Measurements from ENCODE around the gene KAT2A.
A peak's percentile ranks its signal among the peaks of the same experiment; 100 is the strongest.

KAT2A gene

DNA sequence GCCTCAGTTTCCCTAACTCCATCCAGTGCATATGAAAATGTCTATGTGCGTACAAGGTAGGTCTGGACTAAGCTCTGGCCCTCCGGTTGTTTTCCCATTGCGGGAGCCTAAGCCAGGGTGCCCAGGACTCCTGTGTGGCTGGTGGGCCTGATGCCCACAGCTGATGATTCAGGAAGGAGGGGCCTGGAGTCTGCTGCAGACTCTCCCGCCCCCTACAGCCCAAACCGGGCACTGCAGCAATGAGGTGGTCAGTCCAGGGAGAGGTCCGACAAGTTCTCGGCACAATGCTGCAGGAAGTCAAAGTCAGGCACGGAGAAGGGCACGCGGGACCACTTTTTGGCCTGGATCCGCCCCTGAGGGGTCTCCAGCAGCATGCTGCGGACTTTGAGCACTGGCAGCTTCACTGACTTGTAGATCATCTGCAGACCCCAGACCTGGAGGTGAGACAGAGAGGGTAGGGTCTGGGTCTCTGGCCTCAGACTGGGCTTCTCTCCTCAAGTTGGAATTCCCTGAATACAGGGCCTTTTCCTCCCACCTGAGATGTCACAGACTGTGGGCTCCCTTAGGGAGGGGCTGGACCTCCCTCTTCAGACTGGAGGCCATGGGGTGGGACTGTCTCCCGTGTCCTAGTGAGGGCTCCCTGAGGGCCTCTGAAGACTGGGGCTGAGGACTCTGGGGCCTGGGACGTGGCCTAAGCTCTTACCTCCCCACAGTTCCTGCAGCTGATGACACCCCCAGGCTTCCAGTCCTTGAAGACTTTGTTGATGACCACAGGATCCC, 19.5 kb downstream of the KAT2A start:
- Mint-ChIP-seq H3K27me3 (no peaks in the 10 kb centered on the region), H3K9me3 (no peaks in the 10 kb centered on the region), H3K36me3 (no peaks in the 10 kb centered on the region), H3K4me1 (peaks cover 14% of the 10 kb centered on the region), H3K27ac (no peak overlapping the region), H3K4me3 (no peak overlapping the region)
- DNase-seq (ENCODE audit: low spot score in 2 of 2) (peak; percentile 50 to 61), ATAC-seq (ENCODE audit: low read depth) (peak; percentile 40)

DNA sequence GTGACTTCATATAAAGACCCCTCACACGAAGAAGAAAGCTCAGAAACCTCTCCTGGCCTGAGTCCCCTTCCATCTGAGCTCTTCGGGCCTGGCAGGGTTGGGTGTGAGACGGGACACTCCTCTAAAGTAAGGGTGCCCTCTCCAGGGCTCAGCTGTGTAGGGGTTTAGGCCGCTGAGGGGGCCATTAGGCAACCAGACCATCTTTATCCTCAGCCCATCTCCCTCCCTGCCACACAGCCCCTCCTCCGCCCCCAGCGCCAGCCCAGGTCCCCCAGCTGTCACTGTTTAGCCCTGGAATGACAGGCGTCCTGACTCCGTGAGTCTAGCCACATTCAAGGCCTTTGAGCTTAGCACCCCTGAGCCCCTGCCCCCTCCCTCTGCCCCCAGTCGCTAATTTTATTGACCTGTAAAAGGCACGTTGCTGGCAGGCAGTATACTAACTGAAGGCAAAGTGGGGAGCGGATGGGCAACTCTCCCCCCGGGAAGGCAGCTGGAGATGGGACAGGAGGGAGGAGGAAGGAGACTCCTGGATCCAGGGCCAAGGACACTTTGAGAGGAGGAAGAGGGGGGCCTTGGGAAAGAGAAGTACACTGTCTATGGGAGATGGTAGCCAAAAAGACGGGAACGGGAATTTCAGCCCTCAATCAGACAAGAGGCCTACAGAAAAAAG, 22.3 kb downstream of the KAT2A start:
- Mint-ChIP-seq H3K27me3 (peaks cover 4% of the 10 kb centered on the region), H3K36me3 (no peaks in the 10 kb centered on the region), H3K4me3 (no peak overlapping the region), H3K27ac (peak overlapping the region; percentile 50), H3K4me1 (peaks cover 10% of the 10 kb centered on the region), H3K9me3 (no peaks in the 10 kb centered on the region)
- no peak for DNase-seq (ENCODE audit: low spot score in 2 of 2)
- peak; percentile 28 for ATAC-seq (ENCODE audit: low read depth)

DNA sequence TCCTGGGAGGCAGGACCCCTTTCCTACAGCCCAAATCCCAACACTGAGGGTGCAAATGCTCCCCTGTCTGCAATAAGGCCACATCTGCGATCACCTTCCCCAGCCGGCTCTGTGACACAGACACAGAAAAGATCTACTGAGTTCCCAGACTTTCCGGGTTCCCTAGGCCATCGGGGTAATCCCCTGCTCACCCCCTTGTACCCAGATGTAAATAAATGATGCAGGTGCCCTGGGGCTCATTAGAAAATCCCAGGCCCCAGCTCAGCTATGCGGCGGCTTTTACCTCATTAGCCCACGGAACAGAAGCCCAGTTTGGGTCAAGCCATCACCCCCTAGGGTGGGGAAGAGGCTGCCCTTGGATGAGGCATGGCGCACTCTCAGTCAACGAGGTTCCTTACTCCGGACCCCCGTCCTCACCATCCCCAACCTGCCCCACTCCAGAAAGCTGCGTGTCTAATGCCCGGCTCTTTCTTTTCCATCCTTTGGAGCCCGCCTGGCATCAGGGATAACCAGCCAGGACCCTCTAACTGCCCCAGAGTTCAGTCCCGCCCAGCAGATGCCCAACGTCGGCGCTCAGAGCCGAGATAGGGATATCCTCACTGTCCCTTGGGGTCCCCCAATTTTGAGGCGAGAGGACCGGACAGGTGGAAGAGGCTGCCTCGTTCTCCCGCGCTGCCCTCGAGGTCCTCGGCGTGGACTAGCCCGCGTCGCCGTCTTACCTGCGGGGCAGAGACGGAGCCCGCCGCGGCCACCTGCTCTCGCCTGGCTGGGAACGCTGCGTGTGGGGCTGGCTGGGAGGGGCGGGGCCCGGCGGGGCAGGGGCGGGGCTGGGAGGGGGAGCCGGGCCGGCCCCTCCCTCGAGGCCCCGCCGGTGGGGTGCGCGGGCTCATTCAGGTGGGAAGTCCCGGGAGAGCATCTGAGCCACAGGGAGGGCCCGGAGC, 23.2 kb downstream of the KAT2A start, which contains the start of gene ZNF385C:
Gene ZNF385C, minus strand, starts transcription at position 783 of the 941 bp plus-strand sequence. CDS start 35,417 bp downstream, outside the sequence.
- Mint-ChIP-seq H3K27ac (peak within 1 kb of the TSS; percentile 84), H3K4me1 (peaks cover 10% of the 10 kb centered on the region), H3K4me3 (peak within 1 kb of the TSS; percentile 80), H3K9me3 (no peaks in the 10 kb centered on the region), H3K27me3 (peaks cover 4% of the 10 kb centered on the region), H3K36me3 (no peaks in the 10 kb centered on the region)
- ATAC-seq (ENCODE audit: low read depth) (peak; percentile 79), DNase-seq (ENCODE audit: low spot score in 2 of 2) (peak in 1 of 2 donors; percentile 47)

DNA sequence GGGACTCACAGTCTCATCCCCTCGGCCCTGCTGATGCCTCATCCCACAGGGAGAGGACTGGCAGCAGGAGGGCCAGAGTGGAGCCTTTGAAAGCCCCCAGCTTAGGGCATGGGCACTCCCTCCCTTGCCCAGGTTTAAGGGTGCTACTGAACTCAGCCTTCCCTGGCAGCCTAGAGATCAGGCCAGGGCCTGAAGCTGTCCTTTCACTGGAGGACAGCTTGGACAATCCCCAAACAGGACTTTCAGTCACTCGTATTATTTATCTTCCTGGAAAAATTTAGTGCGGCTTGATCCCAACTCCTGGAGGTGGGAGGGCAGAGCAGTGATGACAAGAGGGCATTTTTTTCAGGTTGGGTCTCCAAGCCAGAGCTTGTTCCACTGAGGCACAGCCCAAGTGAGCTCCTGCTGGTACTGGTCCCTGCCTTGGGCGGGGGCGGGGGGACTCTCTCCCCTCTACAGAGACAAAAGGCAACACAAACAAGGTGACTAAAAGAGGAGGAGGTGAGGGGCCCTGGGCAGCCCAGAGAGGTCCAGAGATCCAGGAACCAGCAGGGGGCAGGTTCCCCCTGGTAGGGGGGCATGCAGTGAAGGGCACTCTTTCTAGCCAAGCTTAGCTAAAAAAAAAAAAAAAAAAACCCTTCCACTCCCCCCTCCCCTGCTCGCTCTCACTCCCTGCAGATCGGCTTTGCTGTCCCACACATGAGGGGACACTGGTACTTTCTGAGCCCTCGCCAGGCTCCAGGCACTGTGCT, 24.6 kb downstream of the KAT2A start:
- peaks cover 9% of the 10 kb centered on the region for H3K4me1 Mint-ChIP-seq
- no peak overlapping the region for H3K4me3 Mint-ChIP-seq
- H3K36me3 Mint-ChIP-seq, result no peaks in the 10 kb centered on the region
- H3K27me3 Mint-ChIP-seq, result peaks cover 4% of the 10 kb centered on the region
- no peaks in the 10 kb centered on the region for H3K9me3 Mint-ChIP-seq
- no peak for ATAC-seq (ENCODE audit: low read depth)
- DNase-seq (ENCODE audit: low spot score in 2 of 2), result no peak
- no peak overlapping the region for H3K27ac Mint-ChIP-seq

DNA sequence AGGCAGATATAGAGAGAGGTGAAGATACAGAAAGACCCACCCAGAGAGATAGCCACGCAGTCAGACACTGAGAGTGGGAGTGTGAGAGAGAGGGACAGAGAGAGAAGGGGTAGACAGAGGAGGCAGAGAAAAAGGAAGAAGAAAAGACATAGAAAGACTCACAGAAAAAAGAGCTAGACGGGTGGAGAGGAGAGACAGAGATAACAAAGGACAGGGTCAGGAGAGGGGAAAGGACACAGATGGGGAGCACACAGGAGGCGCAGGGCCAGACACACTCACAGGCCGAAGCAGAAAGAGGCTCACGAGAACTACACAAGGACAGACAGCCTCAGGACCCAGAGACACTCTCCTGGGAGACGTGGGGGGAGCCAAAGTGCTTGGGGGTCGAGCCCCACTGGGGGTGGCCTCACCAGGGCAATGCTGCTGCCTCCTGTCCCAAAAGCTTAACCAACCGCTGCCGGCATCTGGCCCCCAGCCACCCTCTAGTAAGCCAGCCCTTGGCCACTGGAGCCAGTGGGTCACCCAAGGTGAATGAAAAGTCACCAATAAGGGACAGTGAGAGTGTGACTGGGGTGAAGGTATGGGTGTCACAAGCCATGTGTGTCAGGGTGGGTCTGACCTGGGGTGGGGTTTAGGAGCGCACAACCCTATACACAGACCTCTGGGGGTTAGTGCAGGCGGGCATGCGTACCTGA, 26.6 kb downstream of the KAT2A start:
- Mint-ChIP-seq H3K4me3 (no peak overlapping the region), H3K9me3 (no peaks in the 10 kb centered on the region), H3K27me3 (peaks cover 6% of the 10 kb centered on the region), H3K27ac (no peak overlapping the region), H3K36me3 (no peaks in the 10 kb centered on the region), H3K4me1 (peaks cover 7% of the 10 kb centered on the region)
- DNase-seq (ENCODE audit: low spot score in 2 of 2), result no peak
- no peak for ATAC-seq (ENCODE audit: low read depth)

DNA sequence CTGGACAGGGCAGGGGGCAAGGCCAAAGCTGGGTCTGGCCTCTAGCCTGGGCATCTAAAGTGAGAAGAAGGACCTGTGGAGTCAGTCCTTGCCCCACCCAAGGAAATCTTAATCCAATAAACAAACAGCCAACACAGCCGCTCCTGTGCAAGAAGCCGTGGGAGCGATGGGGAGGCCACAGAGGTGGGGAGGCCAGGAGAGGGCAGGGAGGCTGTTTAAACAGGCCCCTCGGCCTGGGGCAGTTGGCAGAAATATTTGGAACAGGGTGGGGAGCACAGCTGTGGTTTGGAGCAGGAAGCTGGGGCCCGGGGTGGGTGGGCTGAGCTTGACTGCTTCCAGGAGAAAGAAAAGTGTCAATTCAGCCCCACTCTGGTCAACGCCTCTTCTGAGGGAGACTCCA, 28.2 kb downstream of the KAT2A start:
- ATAC-seq (ENCODE audit: low read depth) (no peak), DNase-seq (ENCODE audit: low spot score in 2 of 2) (no peak)
- Mint-ChIP-seq H3K4me3 (no peak overlapping the region), H3K9me3 (no peaks in the 10 kb centered on the region), H3K27ac (no peak overlapping the region), H3K36me3 (no peaks in the 10 kb centered on the region), H3K4me1 (peaks cover 5% of the 10 kb centered on the region), H3K27me3 (peaks cover 9% of the 10 kb centered on the region)

DNA sequence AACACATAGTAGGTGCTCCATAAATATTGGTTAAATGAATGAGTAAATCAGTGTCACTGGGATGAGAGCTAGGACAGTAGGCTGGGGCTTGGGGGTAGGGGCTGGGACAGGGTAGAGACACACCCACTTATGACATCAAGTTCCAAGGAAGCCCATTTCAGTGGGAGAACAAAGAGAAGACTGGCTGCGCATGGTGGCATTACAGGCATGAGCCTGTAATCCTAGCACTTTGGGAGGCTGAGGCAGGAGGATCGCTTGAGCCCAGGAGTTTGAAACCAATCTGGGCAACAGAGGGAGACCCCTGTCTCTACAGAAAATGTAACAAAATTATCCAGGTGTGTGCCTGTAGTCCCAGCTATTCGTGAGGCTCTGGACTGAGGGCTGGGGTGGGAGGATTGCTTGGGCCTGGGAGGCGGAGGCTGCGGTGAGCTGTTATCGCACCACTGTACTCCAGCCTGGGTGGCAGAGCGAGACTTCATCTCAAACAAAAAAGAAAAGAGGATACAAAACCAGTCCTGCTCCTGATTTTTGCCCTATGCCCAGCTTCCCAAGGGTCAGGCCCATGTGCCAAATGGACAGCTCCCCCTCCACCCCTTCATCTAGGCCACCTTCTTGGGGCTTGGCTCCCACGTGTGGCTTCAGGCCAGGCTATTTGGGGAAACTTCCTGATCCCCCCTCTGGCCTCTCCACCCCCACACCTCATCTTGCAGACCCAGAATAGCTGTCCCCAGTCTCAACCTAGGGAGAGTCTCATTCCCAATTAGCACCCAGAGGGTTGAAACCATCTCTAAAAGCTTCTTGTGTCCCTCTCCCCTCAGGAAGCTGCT, 30.0 kb downstream of the KAT2A start:
- H3K4me1 Mint-ChIP-seq, result no peaks in the 10 kb centered on the region
- no peak overlapping the region for H3K27ac Mint-ChIP-seq
- H3K4me3 Mint-ChIP-seq, result no peak overlapping the region
- ATAC-seq (ENCODE audit: low read depth), result no peak
- no peaks in the 10 kb centered on the region for H3K9me3 Mint-ChIP-seq
- no peaks in the 10 kb centered on the region for H3K36me3 Mint-ChIP-seq
- H3K27me3 Mint-ChIP-seq, result peaks cover 9% of the 10 kb centered on the region
- no peak for DNase-seq (ENCODE audit: low spot score in 2 of 2)

DNA sequence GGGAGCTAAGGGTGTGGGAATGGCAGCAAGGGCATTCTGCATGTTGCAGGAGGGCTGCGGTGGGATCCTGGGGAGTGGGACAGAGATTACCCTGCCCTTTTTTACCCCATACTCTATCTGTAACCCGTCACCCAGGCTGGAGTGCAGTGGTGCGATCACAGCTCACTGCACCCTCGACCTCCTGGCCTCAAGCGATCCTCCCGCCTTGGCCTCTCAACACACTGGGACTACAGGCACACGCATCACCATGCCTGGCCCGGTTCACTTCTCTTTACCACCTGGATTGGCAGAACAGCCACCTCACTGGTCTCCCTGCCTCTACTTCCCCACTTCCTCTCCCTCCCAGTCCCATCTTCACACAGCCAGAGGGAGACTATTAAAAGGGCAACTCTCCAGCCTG, 32.4 kb downstream of the KAT2A start:
- H3K27me3 Mint-ChIP-seq, result peaks cover 5% of the 10 kb centered on the region
- H3K36me3 Mint-ChIP-seq, result no peaks in the 10 kb centered on the region
- no peaks in the 10 kb centered on the region for H3K4me1 Mint-ChIP-seq
- ATAC-seq (ENCODE audit: low read depth), result no peak
- no peak overlapping the region for H3K4me3 Mint-ChIP-seq
- DNase-seq (ENCODE audit: low spot score in 2 of 2), result no peak
- H3K9me3 Mint-ChIP-seq, result no peaks in the 10 kb centered on the region
- H3K27ac Mint-ChIP-seq, result no peak overlapping the region

DNA sequence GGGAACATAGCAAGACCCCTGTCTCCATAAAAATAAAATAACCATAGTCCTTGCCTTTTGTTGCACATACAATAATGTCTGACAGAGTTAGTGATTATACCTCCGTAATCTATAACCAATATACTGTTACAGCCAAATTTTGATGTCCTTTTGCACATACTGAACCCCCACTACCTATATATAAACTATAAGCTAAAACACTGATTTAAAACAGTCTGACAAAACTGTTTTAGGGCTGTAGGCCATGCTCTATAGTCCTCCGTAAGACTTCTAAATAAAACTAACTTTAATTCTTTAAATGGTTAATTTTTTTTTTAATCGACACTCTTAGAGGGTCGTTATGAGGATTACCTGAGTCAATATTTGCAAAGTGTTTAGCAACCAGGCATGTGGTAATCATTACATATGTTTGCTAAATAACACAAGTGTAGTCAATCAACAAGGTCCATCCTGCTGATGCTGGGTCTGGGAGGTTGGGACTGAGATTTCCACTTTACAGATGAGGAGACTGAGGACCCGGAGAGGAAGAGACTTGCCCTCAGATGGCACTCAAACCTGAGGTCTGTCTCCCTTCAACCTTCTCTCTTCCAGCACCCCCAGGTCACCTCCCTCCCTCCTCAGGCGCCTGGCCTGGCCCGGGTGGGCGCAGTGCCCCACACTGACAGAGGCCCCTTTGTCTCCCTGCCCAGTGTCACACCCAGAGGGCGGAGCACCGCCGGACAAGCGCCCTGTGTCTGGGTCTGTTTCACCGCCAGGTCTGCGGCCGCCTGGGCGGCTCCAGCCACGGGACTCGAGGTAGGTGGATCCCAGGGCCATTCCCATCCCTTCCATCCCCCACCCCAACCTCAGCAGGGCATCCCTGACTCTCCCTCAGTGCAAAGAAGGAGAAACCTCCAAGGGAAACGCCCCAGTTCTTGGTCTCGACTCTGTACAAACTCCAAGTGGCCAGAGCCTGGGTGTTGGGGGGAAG, 33.1 kb downstream of the KAT2A start:
- Mint-ChIP-seq H3K27me3 (peaks cover 5% of the 10 kb centered on the region), H3K27ac (no peak overlapping the region), H3K9me3 (no peaks in the 10 kb centered on the region), H3K36me3 (no peaks in the 10 kb centered on the region), H3K4me3 (no peak overlapping the region), H3K4me1 (no peaks in the 10 kb centered on the region)
- DNase-seq (ENCODE audit: low spot score in 2 of 2) (no peak), ATAC-seq (ENCODE audit: low read depth) (no peak)

DNA sequence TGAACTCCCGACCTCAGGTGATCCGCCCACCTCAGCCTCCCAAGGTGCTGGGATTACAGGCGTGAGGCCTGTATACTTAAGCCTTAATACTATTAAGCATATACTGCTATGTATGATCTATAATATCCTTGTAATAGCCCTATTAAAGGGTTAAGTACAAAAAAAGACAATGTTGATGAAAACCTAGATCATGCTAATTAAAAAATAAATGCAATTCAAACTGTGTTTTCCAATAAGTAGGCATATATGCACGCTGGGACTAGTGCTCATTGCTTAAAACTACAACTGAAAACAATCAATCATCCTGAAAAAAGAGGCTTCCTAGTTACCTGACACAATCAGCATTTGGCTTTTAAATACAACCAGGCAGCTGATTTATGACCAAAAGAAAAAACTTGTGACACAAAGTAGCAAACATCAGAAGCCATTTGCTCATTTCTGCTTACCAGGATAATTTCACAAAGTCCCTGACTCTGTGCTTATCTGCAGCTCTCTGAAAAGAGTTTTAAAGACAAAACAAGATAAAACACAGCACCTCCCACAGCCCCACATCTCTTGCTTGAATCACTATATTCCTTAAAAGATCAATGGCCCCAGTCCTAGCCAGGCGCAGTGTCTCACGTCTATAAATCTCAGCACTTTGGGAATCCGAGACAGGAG, 34.0 kb downstream of the KAT2A start:
- H3K27ac Mint-ChIP-seq, result no peak overlapping the region
- no peak overlapping the region for H3K4me3 Mint-ChIP-seq
- DNase-seq (ENCODE audit: low spot score in 2 of 2) (no peak), ATAC-seq (ENCODE audit: low read depth) (no peak)
- H3K36me3 Mint-ChIP-seq, result no peaks in the 10 kb centered on the region
- H3K9me3 Mint-ChIP-seq, result no peaks in the 10 kb centered on the region
- H3K27me3 Mint-ChIP-seq, result peaks cover 7% of the 10 kb centered on the region
- no peaks in the 10 kb centered on the region for H3K4me1 Mint-ChIP-seq

DNA sequence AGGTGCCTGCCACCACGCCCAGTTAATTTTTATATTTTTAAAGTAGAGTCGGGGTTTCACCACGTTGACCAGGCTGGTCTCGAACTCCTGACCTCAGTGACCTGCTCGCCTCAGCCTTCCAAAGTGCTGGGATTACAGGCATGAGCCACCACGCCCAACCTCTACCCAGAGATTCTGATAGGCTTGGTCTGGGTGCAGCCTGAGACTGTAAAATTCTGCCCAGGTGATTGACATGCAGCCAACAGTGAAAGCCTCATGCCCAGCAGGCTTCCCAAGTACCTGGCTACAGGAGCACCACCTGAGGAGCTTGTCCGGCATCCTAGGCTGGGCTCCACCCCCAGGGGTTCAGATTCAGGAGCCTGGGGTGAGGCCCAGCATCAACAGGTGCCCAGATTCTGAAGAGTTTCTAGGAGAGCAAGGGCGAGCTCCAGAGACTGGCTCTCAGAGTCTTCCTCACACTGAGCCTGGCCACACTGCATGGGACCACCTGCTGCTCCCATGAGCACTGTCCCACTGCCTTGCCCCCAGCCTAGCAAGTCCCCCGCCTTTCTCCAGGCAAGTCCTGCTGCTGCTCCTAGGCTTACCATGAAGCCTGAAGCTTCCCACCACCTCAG, 39.5 kb downstream of the KAT2A start:
- no peak for ATAC-seq (ENCODE audit: low read depth)
- Mint-ChIP-seq H3K27me3 (peaks cover 2% of the 10 kb centered on the region), H3K36me3 (no peaks in the 10 kb centered on the region), H3K27ac (no peak overlapping the region), H3K9me3 (no peaks in the 10 kb centered on the region), H3K4me1 (no peaks in the 10 kb centered on the region), H3K4me3 (no peak overlapping the region)
- DNase-seq (ENCODE audit: low spot score in 2 of 2), result no peak
